SK-N-SH (cell line): ENCODE measurements around the gene BICC1.

Source experiments
- MXI1 ChIP-seq: IDR thresholded peaks from 2 replicates; pipeline ENCODE4 v1.6.1; 2012; ENCODE audit warnings: mild to moderate bottlenecking, low read depth, low read length, improper control_type of control experiment
- TEAD4 ChIP-seq: IDR thresholded peaks from 2 replicates; pipeline ENCODE4 v1.4.0; 2012; ENCODE audit warnings: mild to moderate bottlenecking, borderline replicate concordance; ENCODE audit not compliant: insufficient read depth
- YY1 ChIP-seq: IDR thresholded peaks from 2 replicates; pipeline ENCODE4 v1.4.0; 2012; ENCODE audit warnings: low read depth, mild to moderate bottlenecking
- TF ChIP-seq, protein P1 (sequence below): fragments of 200-600 bp; sonication (generic); IDR thresholded peaks from 2 replicates; pipeline ENCODE4 v1.6.1; 2017; ENCODE audit warnings: antibody characterized with exemption, mild to moderate bottlenecking, moderate library complexity

DNA sequence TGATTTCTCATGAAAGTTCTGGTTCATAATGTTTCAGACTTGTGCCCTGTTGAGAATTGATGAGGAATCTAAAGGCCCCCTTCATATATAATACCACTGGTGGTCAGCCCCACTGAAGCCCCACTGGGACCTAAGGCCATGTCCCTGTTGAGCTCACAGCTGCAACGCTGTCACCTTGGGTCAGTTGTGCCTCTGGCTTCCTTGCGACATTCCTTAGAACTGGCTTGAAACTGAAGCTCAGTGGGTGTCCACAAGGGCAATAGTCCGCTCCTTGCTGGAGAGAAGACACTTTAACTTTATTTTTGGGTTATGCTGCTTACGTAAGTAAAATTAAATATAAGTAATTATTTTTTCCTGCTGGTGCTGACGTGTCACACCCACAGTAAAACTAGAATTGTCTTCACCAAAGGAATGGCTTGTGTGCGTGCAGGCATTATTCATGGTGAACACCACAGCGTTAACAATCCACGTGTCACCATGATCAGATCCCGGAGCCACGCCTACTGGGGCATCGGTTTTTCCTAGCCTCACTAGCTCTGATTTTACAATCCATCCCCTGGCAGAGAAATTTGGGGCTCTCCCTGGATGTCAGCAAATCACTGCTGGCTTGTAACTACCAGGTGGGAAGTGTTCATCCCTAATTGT, 66.5 kb downstream of the BICC1 start:
- TF ChIP-seq TEAD4 = no peak
- TF ChIP-seq, protein P1, sequence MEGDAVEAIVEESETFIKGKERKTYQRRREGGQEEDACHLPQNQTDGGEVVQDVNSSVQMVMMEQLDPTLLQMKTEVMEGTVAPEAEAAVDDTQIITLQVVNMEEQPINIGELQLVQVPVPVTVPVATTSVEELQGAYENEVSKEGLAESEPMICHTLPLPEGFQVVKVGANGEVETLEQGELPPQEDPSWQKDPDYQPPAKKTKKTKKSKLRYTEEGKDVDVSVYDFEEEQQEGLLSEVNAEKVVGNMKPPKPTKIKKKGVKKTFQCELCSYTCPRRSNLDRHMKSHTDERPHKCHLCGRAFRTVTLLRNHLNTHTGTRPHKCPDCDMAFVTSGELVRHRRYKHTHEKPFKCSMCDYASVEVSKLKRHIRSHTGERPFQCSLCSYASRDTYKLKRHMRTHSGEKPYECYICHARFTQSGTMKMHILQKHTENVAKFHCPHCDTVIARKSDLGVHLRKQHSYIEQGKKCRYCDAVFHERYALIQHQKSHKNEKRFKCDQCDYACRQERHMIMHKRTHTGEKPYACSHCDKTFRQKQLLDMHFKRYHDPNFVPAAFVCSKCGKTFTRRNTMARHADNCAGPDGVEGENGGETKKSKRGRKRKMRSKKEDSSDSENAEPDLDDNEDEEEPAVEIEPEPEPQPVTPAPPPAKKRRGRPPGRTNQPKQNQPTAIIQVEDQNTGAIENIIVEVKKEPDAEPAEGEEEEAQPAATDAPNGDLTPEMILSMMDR = no peak
- TF ChIP-seq MXI1 = no peak
- no peak for TF ChIP-seq YY1
